Measurements from ENCODE around the gene UBE2U.
"Not testable (repeated sequence)": the region's sequence is repeated elsewhere in the genome, so short reads cannot be mapped to it uniquely, and the experiment has no call there.

- not testable (repeated sequence) for TF ChIP-seq POLR2A (IDR thresholded peaks at IDR 0.05)
- TF ChIP-seq, protein P1, sequence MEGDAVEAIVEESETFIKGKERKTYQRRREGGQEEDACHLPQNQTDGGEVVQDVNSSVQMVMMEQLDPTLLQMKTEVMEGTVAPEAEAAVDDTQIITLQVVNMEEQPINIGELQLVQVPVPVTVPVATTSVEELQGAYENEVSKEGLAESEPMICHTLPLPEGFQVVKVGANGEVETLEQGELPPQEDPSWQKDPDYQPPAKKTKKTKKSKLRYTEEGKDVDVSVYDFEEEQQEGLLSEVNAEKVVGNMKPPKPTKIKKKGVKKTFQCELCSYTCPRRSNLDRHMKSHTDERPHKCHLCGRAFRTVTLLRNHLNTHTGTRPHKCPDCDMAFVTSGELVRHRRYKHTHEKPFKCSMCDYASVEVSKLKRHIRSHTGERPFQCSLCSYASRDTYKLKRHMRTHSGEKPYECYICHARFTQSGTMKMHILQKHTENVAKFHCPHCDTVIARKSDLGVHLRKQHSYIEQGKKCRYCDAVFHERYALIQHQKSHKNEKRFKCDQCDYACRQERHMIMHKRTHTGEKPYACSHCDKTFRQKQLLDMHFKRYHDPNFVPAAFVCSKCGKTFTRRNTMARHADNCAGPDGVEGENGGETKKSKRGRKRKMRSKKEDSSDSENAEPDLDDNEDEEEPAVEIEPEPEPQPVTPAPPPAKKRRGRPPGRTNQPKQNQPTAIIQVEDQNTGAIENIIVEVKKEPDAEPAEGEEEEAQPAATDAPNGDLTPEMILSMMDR (IDR thresholded peaks at IDR 0.05 in 4 of 5, conservative IDR thresholded peaks at IDR 0.05 in 1 of 5): not testable (repeated sequence)
These were observed 20.8 kb downstream of the UBE2U start for GRCh38 chr1:64224236-64224635.
